DOHH2 (cell line): ENCODE data around the gene ABI3BP.

Experiments
- EZH2phosphoT487 ChIP-seq: fragments of 200-600 bp; sonication (generic); IDR thresholded peaks from 2 replicates; pipeline ENCODE4 v1.6.1; 2017; ENCODE audit warnings: borderline replicate concordance, mild to moderate bottlenecking, antibody characterized with exemption, low read length, moderate library complexity, mixed read lengths
- TF ChIP-seq, protein P1 (sequence below): fragments of 200-600 bp; sonication (generic); IDR thresholded peaks from one replicate; pipeline ENCODE4 v1.5.1; 2014; ENCODE audit warnings: antibody characterized with exemption, mild to moderate bottlenecking, low read depth, low read length; ENCODE audit not compliant: poor library complexity, severe bottlenecking

DNA sequence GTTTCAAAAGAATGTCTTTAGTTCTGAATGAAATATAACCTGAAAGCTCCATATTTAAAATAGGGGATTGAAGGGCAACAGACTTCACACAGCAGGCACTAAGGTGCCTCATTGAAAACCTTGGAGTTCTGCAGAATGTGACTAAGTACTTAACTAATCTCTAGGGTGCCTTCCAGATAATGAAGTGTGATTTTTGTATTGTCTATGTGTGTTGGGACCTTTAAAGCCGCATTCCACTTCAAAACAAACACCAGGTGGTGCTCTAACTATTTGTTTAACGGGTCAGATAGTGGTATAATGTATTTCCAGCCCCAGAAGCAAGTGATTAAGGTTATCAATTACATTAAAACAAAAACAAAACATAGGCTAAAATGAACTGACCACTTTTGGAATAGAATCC is 255.9 kb downstream of the ABI3BP start:
- TF ChIP-seq, protein P1, sequence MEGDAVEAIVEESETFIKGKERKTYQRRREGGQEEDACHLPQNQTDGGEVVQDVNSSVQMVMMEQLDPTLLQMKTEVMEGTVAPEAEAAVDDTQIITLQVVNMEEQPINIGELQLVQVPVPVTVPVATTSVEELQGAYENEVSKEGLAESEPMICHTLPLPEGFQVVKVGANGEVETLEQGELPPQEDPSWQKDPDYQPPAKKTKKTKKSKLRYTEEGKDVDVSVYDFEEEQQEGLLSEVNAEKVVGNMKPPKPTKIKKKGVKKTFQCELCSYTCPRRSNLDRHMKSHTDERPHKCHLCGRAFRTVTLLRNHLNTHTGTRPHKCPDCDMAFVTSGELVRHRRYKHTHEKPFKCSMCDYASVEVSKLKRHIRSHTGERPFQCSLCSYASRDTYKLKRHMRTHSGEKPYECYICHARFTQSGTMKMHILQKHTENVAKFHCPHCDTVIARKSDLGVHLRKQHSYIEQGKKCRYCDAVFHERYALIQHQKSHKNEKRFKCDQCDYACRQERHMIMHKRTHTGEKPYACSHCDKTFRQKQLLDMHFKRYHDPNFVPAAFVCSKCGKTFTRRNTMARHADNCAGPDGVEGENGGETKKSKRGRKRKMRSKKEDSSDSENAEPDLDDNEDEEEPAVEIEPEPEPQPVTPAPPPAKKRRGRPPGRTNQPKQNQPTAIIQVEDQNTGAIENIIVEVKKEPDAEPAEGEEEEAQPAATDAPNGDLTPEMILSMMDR, result peak; percentile 48
- no peak for TF ChIP-seq EZH2phosphoT487
